Measurements from ENCODE around the gene DAP3.

DNA sequence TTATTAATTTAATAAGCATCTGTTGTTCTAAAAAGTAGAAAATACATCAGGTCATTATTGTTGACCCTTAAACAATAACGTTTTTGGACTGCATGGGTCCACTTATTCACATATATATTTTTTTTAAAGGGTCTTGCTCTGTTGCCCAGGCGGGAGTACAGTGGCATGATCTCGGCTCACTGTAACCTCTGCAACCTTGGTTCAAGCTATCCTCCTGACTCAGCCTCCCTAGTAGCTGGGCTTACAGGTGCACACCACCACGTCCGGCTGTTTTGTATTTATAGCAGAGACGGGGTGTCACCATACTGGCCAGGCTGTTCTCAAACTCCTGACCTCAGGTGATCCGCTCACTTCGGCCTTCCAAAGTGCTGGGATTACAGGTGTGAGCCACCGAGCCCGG is 53.0 kb downstream of the DAP3 start:
- TF ChIP-seq EZH2 (IDR thresholded peaks at IDR 0.05; ENCODE audit: borderline replicate concordance, low read length) = no peak
- TF ChIP-seq, protein P1, sequence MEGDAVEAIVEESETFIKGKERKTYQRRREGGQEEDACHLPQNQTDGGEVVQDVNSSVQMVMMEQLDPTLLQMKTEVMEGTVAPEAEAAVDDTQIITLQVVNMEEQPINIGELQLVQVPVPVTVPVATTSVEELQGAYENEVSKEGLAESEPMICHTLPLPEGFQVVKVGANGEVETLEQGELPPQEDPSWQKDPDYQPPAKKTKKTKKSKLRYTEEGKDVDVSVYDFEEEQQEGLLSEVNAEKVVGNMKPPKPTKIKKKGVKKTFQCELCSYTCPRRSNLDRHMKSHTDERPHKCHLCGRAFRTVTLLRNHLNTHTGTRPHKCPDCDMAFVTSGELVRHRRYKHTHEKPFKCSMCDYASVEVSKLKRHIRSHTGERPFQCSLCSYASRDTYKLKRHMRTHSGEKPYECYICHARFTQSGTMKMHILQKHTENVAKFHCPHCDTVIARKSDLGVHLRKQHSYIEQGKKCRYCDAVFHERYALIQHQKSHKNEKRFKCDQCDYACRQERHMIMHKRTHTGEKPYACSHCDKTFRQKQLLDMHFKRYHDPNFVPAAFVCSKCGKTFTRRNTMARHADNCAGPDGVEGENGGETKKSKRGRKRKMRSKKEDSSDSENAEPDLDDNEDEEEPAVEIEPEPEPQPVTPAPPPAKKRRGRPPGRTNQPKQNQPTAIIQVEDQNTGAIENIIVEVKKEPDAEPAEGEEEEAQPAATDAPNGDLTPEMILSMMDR (conservative IDR thresholded peaks at IDR 0.05 in 1 of 2, IDR thresholded peaks at IDR 0.05 in 1 of 2; ENCODE audit: extremely low read depth in 1 of 2, insufficient read depth in 1 of 2, low read depth in 1 of 2, low read length in 2 of 2) = no peak

Measured in mammary epithelial cell (primary cell).